Measurements from ENCODE around the gene KRTAP10-9. TPM values are rescaled to one million over a fixed set of nuclear protein-coding genes. Genes with fewer than 3 reads are reported as not detected.

Gene KRTAP10-9
- total RNA-seq, 1 donor from 2014 or later, result not detected

DNA sequence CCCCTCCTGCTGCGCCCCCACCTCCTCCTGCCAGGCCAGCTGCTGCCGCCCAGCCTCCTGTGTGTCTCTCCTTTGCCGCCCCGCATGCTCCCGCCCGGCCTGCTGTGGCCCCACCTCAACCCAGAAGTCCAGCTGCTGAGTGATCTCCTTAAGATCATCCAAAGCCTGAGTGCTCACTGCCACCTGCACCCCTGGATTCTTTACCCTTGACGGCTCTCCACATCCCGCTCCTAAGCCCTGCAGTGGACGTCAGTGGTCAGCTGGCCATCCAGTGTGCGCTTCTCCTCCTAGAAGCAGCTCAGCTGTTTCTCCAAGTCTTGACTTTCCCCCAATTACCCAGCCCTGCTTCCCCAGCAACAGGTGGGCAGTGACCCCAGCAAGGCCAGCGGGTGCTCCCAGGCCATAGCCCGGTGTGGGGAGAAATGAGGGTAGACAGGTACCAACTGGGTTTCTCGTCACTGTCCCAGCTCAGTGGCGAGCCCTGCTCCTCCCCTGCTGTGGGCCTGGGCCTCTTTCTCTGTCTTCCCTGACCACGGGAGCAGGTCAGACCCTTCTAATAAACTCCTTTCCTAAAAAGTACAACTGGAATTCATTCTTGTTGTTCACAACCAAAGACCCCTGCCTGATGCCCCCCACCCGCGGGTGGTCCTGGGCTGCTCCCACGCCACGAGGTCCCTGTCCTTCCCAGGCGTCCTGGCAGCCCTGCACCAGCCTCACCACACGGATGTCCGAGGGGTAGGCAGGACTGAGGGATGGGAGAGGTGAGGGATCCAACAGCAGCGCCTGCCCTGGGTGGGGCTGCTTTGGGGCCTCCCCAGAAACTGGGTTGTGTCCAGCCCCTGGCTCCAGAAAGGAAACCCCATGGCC, 25.1 kb upstream of the KRTAP10-9 start:
- Mint-ChIP-seq H3K9me3 (peaks cover 15% of the 10 kb centered on the region), H3K27me3 (peaks cover 30% of the 10 kb centered on the region), H3K27ac (no peak overlapping the region), H3K36me3 (ENCODE audit: low read depth) (no peaks in the 10 kb centered on the region), H3K4me3 (no peak overlapping the region), H3K4me1 (no peaks in the 10 kb centered on the region)
- intact Hi-C loops (cut with micrococcal nuclease), result no loop called here
- no peak for TF ChIP-seq CTCF (IDR thresholded peaks at IDR 0.05)
- POLR2A ChIA-PET, result no interaction called here
- CTCF ChIA-PET, result no interaction called here
- no peak for ATAC-seq (ENCODE audit: low read depth)
- DNase-seq, result no peak

DNA sequence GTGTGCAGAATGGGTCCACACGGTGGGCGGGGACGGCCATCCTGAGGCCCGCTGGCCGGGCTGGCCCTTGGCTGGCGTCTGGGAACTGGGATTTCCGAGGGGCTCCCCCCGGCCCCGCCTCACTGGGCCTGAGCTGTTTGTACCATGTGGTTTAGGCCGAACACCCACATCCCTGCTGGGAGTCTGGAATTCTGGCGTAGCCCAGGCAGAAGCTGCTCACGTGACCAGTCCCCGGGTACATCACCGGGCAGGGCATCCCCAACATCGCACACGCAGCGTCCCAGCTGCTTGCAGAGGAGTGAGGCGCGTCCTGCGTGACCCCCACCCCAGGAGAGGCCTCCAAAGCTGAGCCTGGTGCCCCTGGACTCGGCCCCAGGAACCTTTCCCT, 24.4 kb upstream of the KRTAP10-9 start:
- no peak for ATAC-seq (ENCODE audit: low read depth)
- POLR2A ChIA-PET, result no interaction called here
- H3K27ac Mint-ChIP-seq, result no peak overlapping the region
- TF ChIP-seq CTCF (IDR thresholded peaks at IDR 0.05), result no peak
- peaks cover 30% of the 10 kb centered on the region for H3K27me3 Mint-ChIP-seq
- intact Hi-C loops (cut with micrococcal nuclease), result no loop called here
- no peaks in the 10 kb centered on the region for H3K36me3 Mint-ChIP-seq (ENCODE audit: low read depth)
- DNase-seq, result no peak
- no peaks in the 10 kb centered on the region for H3K4me1 Mint-ChIP-seq
- no peak overlapping the region for H3K4me3 Mint-ChIP-seq
- CTCF ChIA-PET, result no interaction called here
- H3K9me3 Mint-ChIP-seq, result peaks cover 15% of the 10 kb centered on the region

DNA sequence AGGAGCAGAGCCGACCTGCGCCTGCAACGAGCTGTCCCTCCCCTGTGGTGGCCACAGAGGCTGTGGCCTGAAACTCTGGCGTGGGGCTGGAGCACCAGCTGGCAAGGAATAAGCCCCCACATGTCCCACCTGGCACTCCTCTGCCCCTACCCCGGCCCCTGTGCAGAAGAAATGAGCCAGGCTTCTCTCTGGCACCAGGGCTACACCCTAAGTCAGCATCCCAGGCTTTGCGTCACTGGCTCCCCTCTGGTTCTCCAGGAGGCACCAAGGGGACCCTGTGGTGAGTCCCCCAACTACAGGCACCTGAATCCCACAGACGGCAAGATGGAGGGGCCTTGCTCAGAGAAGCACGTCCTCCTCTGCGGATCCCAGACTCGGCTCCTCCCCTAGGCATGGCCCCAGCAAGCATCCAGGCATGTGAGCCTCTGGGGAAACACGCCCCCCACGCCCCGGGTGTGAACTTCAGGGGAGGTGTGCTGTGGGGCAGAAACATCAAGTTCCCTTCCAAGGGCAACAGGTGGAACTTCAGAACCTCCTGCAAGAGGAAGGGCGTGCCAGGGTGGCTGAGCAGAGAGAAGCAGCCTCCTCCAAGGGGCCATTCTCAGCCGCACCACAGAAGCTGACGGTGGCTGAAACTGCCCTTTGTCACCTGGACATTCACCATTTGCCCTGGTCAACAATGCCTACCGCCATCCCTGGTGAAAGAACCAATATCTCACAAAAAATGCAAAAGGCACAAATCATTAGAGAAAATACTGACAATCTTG, 23.6 kb upstream of the KRTAP10-9 start:
- Mint-ChIP-seq H3K27me3 (peaks cover 27% of the 10 kb centered on the region), H3K9me3 (peaks cover 15% of the 10 kb centered on the region), H3K27ac (no peak overlapping the region), H3K36me3 (ENCODE audit: low read depth) (no peaks in the 10 kb centered on the region), H3K4me1 (no peaks in the 10 kb centered on the region), H3K4me3 (no peak overlapping the region)
- no peak for TF ChIP-seq CTCF (IDR thresholded peaks at IDR 0.05)
- ATAC-seq (ENCODE audit: low read depth), result no peak
- POLR2A ChIA-PET, result no interaction called here
- CTCF ChIA-PET, result no interaction called here
- intact Hi-C loops (cut with micrococcal nuclease), result no loop called here
- DNase-seq, result no peak

GRCh38 chr21:44603911-44604310, 23.0 kb upstream of the KRTAP10-9 start:
- peaks cover 12% of the 10 kb centered on the region for H3K9me3 Mint-ChIP-seq
- intact Hi-C loops (cut with micrococcal nuclease), result no loop called here
- H3K27me3 Mint-ChIP-seq, result peaks cover 27% of the 10 kb centered on the region
- no peak overlapping the region for H3K4me3 Mint-ChIP-seq
- TF ChIP-seq CTCF (IDR thresholded peaks at IDR 0.05), result no peak
- H3K4me1 Mint-ChIP-seq, result no peaks in the 10 kb centered on the region
- POLR2A ChIA-PET, result no interaction called here
- no peaks in the 10 kb centered on the region for H3K36me3 Mint-ChIP-seq (ENCODE audit: low read depth)
- no peak overlapping the region for H3K27ac Mint-ChIP-seq
- CTCF ChIA-PET, result no interaction called here
- ATAC-seq (ENCODE audit: low read depth) (no peak), DNase-seq (no peak)

DNA sequence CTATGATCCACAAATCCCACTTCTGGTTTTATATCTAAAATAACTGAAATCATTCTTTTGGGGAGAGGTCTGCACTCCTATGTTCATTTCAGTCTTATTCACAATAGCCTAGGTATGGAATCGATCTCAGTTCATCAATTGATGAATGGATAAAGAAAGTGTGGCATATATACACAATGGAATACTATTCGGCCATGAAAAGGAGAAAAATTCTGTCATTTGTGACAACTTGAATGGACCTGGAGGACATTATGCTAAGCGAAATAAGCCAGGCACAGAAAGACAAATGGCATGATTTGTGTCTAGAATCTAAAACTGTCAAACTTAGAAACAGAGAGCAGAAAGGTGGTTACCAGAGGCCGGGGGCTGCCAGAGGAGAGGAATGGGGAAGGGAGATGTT, 20.4 kb upstream of the KRTAP10-9 start:
- Mint-ChIP-seq H3K36me3 (ENCODE audit: low read depth) (no peaks in the 10 kb centered on the region), H3K9me3 (peaks cover 28% of the 10 kb centered on the region), H3K27me3 (peaks cover 18% of the 10 kb centered on the region), H3K4me3 (no peak overlapping the region), H3K27ac (no peak overlapping the region), H3K4me1 (no peaks in the 10 kb centered on the region)
- intact Hi-C loops (cut with micrococcal nuclease), result no loop called here
- ChIA-PET POLR2A (no interaction called here), CTCF (no interaction called here)
- ATAC-seq (ENCODE audit: low read depth) (no peak), DNase-seq (no peak)
- no peak for TF ChIP-seq CTCF (IDR thresholded peaks at IDR 0.05)

Measured in activated B cell treated with CpG ODN at 0.5 μM for 24 hours (primary cell).